SJCRH30 (cell line): ENCODE data around the gene CPED1. TPM values are rescaled to one million over a fixed set of nuclear protein-coding genes. Genes with fewer than 3 reads are reported as not detected.
"Not testable (repeated sequence)": the region's sequence is repeated elsewhere in the genome, so short reads cannot be mapped to it uniquely, and the experiment has no call there.

ENCODE experiments used
- DNase-seq, 2 experiments: peaks; one replicate each; pipeline ENCODE4 v3.0.0-alpha.2; 2015 to 2020
- H3K27ac ChIP-seq: fragments of 250-450 bp; sonication (Bioruptor Pico); 2 replicates; pipeline ENCODE4 v1.5.1; 2020; ENCODE audit warnings: mild to moderate bottlenecking, moderate library complexity
- H3K27me3 ChIP-seq: fragments of 250-450 bp; sonication (Bioruptor Pico); 2 replicates; pipeline ENCODE4 v1.5.1; 2020; ENCODE audit warnings: mild to moderate bottlenecking, moderate library complexity
- H3K36me3 ChIP-seq: fragments of 250-450 bp; sonication (Bioruptor Pico); 2 replicates; pipeline ENCODE4 v1.5.1; 2020; ENCODE audit warnings: mild to moderate bottlenecking, moderate library complexity
- H3K4me1 ChIP-seq: fragments of 250-450 bp; sonication (Bioruptor Pico); 2 replicates; pipeline ENCODE4 v1.5.1; 2020; ENCODE audit warnings: mild to moderate bottlenecking, moderate library complexity
- H3K4me3 ChIP-seq: fragments of 250-450 bp; sonication (Bioruptor Pico); 2 replicates; pipeline ENCODE4 v1.5.1; 2020; ENCODE audit warnings: mild to moderate bottlenecking, moderate library complexity
- H3K9me3 ChIP-seq: fragments of 250-450 bp; sonication (Bioruptor Pico); replicated peaks from 2 replicates; pipeline ENCODE4 v1.5.1; 2020; ENCODE audit warnings: mild to moderate bottlenecking, moderate library complexity
- total RNA-seq: library from RNA; depleted of rRNA; stranded (reverse); fragments of >200 nt; shearing (Covaris generic); gene quantifications from 2 replicates; pipeline ENCODE4 v1.2.3, GENCODE V29; 2014

The CPED1 gene
- total RNA-seq, 1 experiment from 2014 or later = 4.4 TPM

DNA sequence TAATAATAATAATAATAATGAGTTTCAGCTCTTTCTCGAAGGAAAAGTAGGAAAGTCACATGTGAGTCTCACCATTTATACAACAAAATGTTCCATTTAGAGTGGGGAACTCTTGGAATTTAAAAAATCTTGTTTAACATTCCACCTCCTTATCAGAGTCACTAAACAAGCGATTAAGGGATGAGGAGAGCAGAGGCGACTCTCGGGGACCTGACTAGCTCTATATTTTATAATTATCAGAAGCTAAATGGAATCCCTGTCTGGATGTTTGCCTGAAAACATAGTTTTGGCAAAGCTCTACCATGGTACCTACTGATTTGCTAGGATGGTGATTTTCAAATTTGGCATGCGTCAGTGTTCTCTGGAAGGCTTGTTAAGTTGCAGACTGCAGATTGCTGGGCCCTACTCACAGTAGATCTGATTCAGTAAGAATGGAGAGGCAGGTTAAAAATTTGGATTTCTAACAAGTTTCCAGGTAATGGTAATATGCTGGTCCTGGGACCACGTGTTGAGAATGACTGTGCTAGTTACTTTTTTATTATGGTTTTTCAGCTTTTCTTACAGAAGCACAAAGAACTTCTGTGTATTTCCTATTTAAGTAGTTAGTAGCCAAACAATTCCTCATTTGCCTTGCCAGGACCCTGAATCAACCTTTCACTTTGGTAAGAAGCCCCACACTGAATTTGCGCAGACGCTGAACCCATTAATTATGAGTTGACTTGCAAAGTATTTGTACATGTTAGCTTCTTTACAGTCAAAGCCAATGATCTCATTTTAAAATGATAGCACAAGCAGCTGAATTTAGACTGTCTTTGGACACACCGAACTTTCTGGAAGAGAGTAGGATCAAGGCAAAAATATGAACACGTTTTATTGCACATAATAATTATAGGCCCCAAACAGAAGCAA lies 39.5 kb downstream of the CPED1 start:
- Histone ChIP-seq H3K4me3 (no peak overlapping the region), H3K36me3 (peaks cover 3% of the 10 kb centered on the region), H3K27me3 (no peaks in the 10 kb centered on the region), H3K27ac (no peak overlapping the region), H3K4me1 (peaks cover 10% of the 10 kb centered on the region; the same call in 1 of the 2 replicates), H3K9me3 (0 out of 2 replicates have a peak, but pooled peaks cover 7% of the 10 kb centered on the region)
- DNase-seq = no peak

DNA sequence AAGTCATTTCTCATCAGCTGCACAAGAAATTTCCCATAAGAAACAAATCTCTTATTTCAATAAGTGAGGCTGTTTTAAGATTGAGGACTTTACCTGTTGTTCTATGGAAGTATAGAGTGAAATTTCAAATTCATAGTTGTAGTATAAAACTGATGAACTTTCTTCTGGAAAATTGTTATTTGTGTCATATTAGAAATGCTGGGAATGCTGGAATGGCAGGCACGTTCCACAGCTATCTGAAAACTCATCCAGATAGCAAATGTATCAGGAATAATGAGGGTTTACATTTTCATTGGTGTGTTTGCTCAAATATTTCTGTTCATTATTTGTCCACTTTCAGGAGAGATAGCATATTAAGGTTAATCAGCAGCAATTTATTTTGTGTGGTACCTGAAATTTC lies 40.8 kb downstream of the CPED1 start:
- Histone ChIP-seq H3K27ac (no peak overlapping the region), H3K36me3 (peaks cover 3% of the 10 kb centered on the region), H3K4me1 (0 out of 2 replicates have a peak, but pooled peaks cover 5% of the 10 kb centered on the region), H3K4me3 (no peak overlapping the region), H3K27me3 (no peaks in the 10 kb centered on the region), H3K9me3 (0 out of 2 replicates have a peak, but pooled peaks cover 7% of the 10 kb centered on the region)
- DNase-seq = no peak

DNA sequence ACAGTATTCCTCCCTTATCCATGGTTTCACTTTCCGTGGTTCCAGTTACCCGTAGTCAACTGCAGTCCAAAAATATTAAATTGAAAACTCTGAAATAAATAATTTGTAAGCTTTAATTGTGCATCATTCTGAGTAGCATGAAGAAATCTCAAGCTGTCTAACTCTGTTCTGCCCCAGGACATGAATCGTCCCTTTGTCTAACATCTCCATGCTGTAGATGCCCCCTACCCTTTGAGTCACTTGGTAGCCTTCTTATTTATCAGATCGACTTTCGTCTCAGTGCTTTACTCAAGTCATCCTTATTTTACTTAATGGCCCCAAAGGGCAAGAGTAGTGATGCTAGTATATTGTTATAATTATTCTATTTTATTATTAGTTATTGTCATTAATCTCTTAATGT lies 41.8 kb downstream of the CPED1 start:
- H3K27ac ChIP-seq = no peak overlapping the region
- no peak for DNase-seq
- peaks cover 3% of the 10 kb centered on the region for H3K36me3 ChIP-seq
- H3K27me3 ChIP-seq = no peaks in the 10 kb centered on the region
- H3K9me3 ChIP-seq = 0 out of 2 replicates have a peak, but pooled peaks cover 7% of the 10 kb centered on the region
- H3K4me1 ChIP-seq = 0 out of 2 replicates have a peak, but pooled peaks cover 5% of the 10 kb centered on the region
- no peak overlapping the region for H3K4me3 ChIP-seq

DNA sequence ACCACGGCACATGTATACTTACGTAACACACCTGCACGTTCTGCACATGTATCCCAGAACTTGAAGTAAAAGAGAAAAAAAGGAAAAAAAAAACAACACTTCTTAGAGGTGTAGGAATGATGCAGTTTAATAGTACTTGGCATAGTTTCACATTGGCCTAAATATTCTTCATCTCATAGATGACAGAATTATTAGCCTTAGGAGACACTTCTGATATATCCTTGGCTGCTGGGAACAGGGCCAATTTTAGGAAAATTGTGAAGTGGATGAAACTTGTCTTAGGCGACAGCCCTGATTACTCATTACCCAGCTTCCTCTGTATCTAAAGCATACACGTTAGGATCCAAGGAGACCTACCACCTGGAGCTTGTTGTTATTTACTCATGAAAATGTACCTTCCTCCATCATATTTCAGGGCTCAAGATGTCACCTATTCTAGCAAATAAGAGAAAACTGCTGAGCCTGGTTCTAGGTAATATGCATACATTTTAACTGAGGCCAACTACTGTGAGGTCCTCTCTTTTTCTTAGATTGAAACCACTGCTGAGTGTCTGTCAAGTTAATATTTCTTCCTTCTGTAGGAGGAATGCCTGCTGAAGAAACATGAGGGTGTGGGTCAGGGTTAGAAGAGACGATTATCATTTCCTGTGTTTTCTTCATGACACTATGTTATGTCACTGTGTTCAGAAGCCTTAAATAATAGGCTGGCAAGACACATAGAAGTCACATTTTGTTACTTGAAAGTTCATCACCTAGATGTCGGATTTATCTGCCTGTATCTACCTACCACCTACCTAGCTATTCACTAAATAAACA lies 44.3 kb downstream of the CPED1 start:
- Histone ChIP-seq H3K4me1 (0 out of 2 replicates have a peak, but pooled peaks cover 5% of the 10 kb centered on the region), H3K4me3 (no peak overlapping the region), H3K9me3 (no peaks in the 10 kb centered on the region), H3K36me3 (peaks cover 3% of the 10 kb centered on the region; the same call in 1 of the 2 replicates), H3K27ac (no peak overlapping the region), H3K27me3 (no peaks in the 10 kb centered on the region)
- no peak for DNase-seq

DNA sequence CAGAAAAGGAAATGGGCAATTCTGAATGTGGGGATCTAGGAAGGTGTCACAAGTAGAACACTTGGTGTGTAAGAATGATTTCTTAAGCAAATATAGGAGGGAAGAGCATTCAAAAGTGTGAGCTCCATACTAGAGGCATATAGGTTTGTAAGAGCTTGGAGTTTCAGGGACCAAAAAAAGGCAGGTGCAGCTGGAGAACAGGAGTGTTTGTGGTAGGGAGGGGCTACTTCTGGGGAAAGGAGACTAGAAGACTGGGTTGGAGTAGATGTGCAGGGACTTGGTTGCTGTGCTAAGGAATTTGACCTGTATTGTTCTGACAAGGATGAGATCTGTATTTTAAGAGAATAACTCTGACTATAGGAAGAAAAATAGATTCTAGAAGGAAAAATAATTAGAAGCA lies 46.4 kb downstream of the CPED1 start:
- Histone ChIP-seq H3K4me3 (no peak overlapping the region), H3K4me1 (no peaks in the 10 kb centered on the region), H3K27me3 (no peaks in the 10 kb centered on the region), H3K27ac (no peak overlapping the region), H3K36me3 (no peaks in the 10 kb centered on the region), H3K9me3 (no peaks in the 10 kb centered on the region)
- no peak for DNase-seq

DNA sequence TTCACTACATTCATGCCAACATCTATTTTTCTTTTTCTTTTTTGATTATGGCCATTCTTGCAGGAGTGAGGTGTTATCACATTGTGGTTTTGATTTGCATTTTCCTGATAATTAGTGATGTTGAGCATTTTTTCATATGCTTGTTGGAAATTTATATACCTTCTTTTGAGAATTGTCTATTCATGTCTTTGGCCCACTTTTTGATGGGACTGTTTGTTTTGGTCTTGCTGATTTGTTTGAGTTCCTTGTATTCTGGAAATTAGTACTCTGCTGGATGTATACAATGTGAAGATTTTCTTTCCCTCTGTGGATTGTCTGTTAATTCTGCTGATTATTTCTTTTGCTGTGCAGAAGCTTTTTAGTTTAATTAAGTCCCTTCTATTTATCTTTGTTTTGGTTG lies 48.3 kb downstream of the CPED1 start:
- not testable (repeated sequence) for H3K27ac ChIP-seq, DNase-seq, H3K4me3 ChIP-seq, H3K36me3 ChIP-seq, H3K9me3 ChIP-seq, H3K27me3 ChIP-seq, H3K4me1 ChIP-seq

DNA sequence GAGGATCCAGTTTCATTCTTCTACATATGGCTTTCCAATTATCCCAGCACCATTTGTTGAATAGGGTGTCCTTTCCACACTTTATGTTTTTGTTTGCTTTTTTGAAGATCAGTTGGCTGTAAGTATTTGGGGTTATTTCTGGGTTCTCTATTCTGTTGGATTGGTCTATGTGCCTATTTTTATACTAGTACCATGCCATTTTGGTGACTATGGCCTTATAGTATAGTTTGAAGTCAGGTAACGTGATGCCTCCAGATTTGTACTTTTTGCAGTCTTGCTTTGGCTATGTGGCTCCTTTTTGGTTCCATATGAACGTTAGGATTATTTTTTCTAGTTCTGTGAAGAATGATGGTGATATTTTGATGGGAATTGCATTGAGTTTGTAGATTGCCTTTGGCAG lies 48.8 kb downstream of the CPED1 start:
- H3K27me3 ChIP-seq, H3K36me3 ChIP-seq, H3K9me3 ChIP-seq, H3K4me3 ChIP-seq, H3K4me1 ChIP-seq, DNase-seq, H3K27ac ChIP-seq: not testable (repeated sequence)

DNA sequence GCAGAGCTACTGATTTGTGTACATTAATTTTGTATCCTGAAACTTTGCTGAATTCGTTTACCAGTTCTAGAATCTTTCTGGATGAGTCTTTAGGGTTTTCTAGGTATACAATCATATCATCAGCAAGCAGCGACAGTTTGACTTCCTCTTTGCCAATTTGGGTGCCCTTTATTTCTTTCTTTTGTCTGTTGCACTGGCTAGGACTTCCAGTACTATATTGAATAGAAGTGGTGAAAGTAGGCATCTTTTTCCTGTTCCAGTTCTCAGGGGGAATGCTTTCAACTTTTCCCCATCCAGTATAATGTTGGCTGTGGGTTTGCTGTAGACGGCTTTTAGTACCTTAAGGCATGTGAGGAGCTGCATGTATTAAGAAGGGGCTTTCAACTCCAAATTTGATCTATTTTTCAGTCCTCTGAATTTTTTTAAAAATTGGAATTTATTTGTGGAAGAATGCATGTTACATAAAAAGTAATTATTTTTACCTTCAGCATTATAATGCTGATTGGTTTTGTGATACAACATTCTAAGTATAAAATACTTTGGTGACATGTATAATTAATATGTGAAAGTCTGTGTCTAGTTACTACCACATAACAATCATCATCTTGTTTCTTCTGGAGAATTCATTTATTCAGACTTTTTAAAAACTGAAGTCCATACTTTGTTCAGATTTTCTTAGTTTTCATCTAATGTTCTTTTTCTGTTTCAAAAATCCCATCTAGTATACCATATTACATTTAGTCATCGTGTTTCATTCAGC lies 49.6 kb downstream of the CPED1 start:
- no peak for DNase-seq
- H3K27ac ChIP-seq = no peak overlapping the region
- no peaks in the 10 kb centered on the region for H3K36me3 ChIP-seq
- H3K27me3 ChIP-seq = no peaks in the 10 kb centered on the region
- H3K4me3 ChIP-seq = no peak overlapping the region
- peaks cover 8% of the 10 kb centered on the region for H3K4me1 ChIP-seq
- no peaks in the 10 kb centered on the region for H3K9me3 ChIP-seq

DNA sequence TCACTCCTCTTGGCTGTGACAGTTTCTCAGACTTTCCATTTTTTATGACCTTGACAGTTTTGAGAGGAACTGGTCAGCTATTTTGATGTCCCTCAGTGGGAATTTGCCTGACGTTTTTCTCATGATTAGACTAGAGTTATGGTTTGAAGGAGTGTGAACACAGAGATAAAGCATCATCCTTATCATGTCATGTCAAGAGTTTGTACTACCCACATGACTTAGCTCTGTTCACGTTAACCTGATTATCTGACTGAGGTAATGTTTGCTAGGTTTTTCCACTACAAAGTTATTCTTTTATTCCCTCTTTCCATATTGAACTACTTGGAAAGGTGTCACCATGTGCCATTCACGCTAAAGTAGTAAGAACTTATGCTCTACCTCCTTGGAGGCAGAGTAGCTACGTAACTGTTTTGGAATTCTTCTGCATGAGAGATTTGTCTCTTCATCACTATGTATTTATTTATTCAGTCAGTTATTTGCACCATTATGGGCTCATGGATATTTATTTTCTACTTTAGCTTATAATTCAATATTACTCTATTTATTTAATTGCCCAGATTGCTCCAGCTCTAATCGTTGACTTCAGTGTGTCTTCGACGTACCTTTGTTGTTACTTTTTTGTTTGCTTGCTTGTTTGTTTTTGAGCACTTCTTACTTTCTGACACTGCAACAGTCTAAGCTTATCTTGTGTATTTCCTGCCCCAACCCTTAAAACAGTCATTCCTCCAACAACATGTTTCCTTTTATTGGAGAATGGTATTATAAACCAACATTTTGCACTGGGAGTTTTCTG lies 50.4 kb downstream of the CPED1 start:
- Histone ChIP-seq H3K36me3 (no peaks in the 10 kb centered on the region), H3K27ac (no peak overlapping the region), H3K4me1 (peaks cover 8% of the 10 kb centered on the region), H3K9me3 (no peaks in the 10 kb centered on the region), H3K27me3 (no peaks in the 10 kb centered on the region), H3K4me3 (no peak overlapping the region)
- DNase-seq = no peak

DNA sequence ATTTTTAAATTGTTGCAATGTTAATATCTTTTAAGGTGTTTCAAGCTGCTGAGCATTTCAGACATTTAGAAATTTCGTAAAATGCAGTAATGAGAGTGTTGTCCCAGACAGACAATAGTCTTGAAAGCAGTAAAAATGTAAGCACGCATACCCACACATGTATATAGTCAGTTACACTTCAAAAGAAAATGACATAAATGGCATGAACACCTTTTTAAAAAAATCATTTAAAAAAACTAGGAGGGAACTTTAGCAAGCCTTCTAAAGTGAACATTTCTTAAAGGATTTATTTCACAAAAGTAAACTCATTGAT lies 51.0 kb downstream of the CPED1 start:
- no peak overlapping the region for H3K4me3 ChIP-seq
- no peaks in the 10 kb centered on the region for H3K27me3 ChIP-seq
- H3K4me1 ChIP-seq = peaks cover 8% of the 10 kb centered on the region
- H3K36me3 ChIP-seq = no peaks in the 10 kb centered on the region
- DNase-seq = no peak
- H3K27ac ChIP-seq = no peak overlapping the region
- no peaks in the 10 kb centered on the region for H3K9me3 ChIP-seq

DNA sequence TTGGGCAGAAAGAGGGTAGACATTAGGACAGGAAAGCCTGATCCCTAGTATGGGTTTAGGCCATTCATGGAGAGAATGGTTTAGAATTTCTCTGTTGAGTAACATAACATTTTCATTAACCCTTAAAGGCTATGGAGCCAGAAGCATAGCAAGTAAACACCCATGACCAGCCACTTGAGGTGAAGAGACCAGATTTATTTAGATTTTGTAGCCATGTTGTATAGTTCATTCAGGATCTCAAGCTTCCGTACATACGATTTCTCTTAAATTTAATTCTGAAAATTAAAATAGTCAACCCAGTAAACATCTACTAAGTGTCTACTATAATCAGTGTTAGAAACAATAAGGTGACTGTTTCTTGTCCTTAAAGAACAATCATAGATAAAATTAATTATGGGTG lies 51.5 kb downstream of the CPED1 start:
- H3K36me3 ChIP-seq = no peaks in the 10 kb centered on the region
- H3K27me3 ChIP-seq = no peaks in the 10 kb centered on the region
- DNase-seq = no peak
- H3K4me1 ChIP-seq = peaks cover 8% of the 10 kb centered on the region
- no peak overlapping the region for H3K27ac ChIP-seq
- no peak overlapping the region for H3K4me3 ChIP-seq
- no peaks in the 10 kb centered on the region for H3K9me3 ChIP-seq

DNA sequence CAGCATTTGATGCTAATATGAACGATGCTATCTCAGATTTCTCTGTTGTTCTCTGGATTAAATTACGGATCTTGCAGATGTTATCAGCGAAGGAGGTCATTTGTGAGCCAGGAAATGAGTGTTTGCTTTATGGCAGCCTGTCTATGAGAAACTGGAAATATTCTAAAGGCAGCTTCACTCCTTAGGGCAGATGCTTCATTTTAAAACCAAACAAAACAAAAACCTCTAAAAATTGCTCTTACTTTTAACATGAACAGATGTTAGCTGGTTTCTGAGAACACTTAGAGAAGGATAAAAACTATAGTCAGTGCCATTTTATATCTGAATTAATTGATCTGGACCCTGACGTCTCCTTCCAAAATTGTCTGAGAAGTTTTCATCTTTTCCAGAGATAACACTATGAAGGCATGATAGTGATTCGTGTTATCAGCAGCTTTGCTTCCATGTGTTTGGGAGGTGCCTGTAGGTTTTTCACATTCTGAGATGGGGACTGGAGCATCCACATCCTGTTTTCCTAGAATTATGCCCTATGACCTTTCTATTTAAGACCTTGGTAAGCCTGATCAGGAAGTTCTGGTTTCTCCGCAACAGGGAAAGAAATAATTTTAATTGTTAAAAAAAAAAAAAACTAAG lies 53.1 kb downstream of the CPED1 start:
- Histone ChIP-seq H3K4me3 (no peak overlapping the region), H3K4me1 (peaks cover 8% of the 10 kb centered on the region), H3K9me3 (no peaks in the 10 kb centered on the region), H3K27me3 (no peaks in the 10 kb centered on the region), H3K36me3 (no peaks in the 10 kb centered on the region), H3K27ac (no peak overlapping the region)
- DNase-seq = peak in 1 of 2 experiments; percentile 46

DNA sequence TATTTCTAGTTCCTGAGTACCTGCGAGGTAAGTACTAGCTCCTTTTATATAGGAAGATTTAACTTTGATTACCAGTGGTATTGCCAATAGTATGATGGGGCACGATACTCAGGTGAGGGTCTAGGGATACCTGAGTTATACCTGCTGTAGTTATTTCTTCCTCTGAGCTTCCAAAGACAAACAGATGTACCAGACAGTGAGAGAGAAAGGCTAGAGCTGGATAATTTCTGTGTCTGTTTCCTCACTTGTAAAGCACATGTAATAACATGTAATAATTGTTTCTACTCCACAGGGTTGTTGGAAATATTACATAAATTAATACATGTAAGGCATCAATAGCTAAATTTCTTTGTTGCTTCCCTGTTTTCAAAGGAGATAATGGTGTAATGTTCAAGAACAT lies 53.7 kb downstream of the CPED1 start:
- H3K36me3 ChIP-seq = no peaks in the 10 kb centered on the region
- no peaks in the 10 kb centered on the region for H3K9me3 ChIP-seq
- no peak overlapping the region for H3K4me3 ChIP-seq
- no peaks in the 10 kb centered on the region for H3K27me3 ChIP-seq
- H3K4me1 ChIP-seq = peaks cover 13% of the 10 kb centered on the region
- DNase-seq = no peak
- H3K27ac ChIP-seq = no peak overlapping the region

DNA sequence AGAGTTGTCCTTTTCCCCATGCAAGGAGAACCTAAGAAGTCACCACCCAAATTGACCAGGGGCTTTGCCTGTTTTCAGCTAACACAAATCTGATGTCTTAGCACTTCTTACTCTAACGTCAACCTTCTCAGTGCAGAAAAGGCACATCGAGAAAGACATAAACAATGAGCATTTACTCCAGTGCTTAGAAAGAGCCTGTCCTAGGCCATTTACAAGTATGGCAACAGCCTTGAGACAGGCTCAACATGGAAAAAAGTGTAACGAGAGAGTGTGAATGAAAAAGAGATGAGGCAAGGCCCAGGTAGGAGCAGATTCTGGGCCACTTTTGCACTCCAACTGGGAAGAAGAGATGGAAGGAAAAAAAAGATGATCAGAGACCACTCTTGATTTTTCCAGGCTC lies 54.4 kb downstream of the CPED1 start:
- no peak for DNase-seq
- no peaks in the 10 kb centered on the region for H3K36me3 ChIP-seq
- no peaks in the 10 kb centered on the region for H3K27me3 ChIP-seq
- no peak overlapping the region for H3K27ac ChIP-seq
- H3K4me1 ChIP-seq = peaks cover 15% of the 10 kb centered on the region
- H3K4me3 ChIP-seq = no peak overlapping the region
- no peaks in the 10 kb centered on the region for H3K9me3 ChIP-seq
